HepG2 (cell line): Measurements from ENCODE around the gene MORN1. TPM values are rescaled to one million over a fixed set of nuclear protein-coding genes. Genes with fewer than 3 reads are reported as not detected.

ENCODE experiments used
- BATF2 ChIP-seq: sonication (generic); formaldehyde crosslinking; IDR thresholded peaks from 2 replicates; pipeline ENCODE4 v1.8.0; 2022; ENCODE audit warnings: mild to moderate bottlenecking, missing genetic modification reagents, moderate library complexity
- IRX3 ChIP-seq: sonication (generic); formaldehyde crosslinking; IDR thresholded peaks from 2 replicates; pipeline ENCODE4 v1.8.1; 2023; ENCODE audit warnings: mild to moderate bottlenecking, low read depth, missing genetic modification reagents, borderline replicate concordance
- MAX ChIP-seq: IDR thresholded peaks from 2 replicates; pipeline ENCODE4 v1.6.1; 2012; ENCODE audit warnings: inconsistent platforms
- MTF2 ChIP-seq: sonication (generic); formaldehyde crosslinking; IDR thresholded peaks from 2 replicates; pipeline ENCODE4 v1.5.0; 2020; ENCODE audit warnings: missing genetic modification reagents, borderline replicate concordance
- SNAPC4 ChIP-seq: sonication (generic); formaldehyde crosslinking; IDR thresholded peaks from 2 replicates; pipeline ENCODE4 v1.4.0; 2020; ENCODE audit warnings: mild to moderate bottlenecking, missing genetic modification reagents
- SOX13 ChIP-seq, 3 experiments: fragments of 450-650 bp in 1 of 3; sonication (generic) in 1 of 3; formaldehyde crosslinking in 1 of 3; IDR thresholded peaks in 2 of 3; conservative IDR thresholded peaks in 1 of 3; 2 replicates each; pipeline versions ENCODE4 v1.5.0 to v1.6.1; 2016 to 2020; ENCODE audit warnings: antibody characterized with exemption in 1 of 3, mild to moderate bottlenecking in 1 of 3, missing compliant biosample characterization in 1 of 3, missing genetic modification reagents in 1 of 3, moderate library complexity in 1 of 3
- SRSF1 ChIP-seq: fragments of 200-400 bp; formaldehyde crosslinking; optimal IDR thresholded peaks from 2 replicates; pipeline ENCODE3; 2017; ENCODE audit warnings: mild to moderate bottlenecking, low read depth, low read length, moderate library complexity
- TEAD2 ChIP-seq: sonication (generic); formaldehyde crosslinking; IDR thresholded peaks from 2 replicates; pipeline ENCODE4 v1.9.0; 2021; ENCODE audit warnings: missing genetic modification reagents
- ZNF12 ChIP-seq: sonication (generic); formaldehyde crosslinking; IDR thresholded peaks from 2 replicates; pipeline ENCODE4 v1.5.0; 2020; ENCODE audit warnings: missing genetic modification reagents
- ZNF224 ChIP-seq: sonication (generic); formaldehyde crosslinking; IDR thresholded peaks from 2 replicates; pipeline ENCODE4 v1.5.0; 2020; ENCODE audit warnings: mild to moderate bottlenecking, missing genetic modification reagents
- ZNF382 ChIP-seq: sonication (generic); formaldehyde crosslinking; IDR thresholded peaks from 2 replicates; pipeline ENCODE4 v1.5.0; 2020; ENCODE audit warnings: missing genetic modification reagents, mild to moderate bottlenecking, borderline replicate concordance
- ZNF784 ChIP-seq: sonication (generic); formaldehyde crosslinking; IDR thresholded peaks from 2 replicates; pipeline ENCODE4 v1.5.1; 2020; ENCODE audit warnings: missing genetic modification reagents, mild to moderate bottlenecking, borderline replicate concordance
- polyA plus RNA-seq, 8 experiments: library from polyadenylated mRNA; depleted of rRNA in 3 of 8; stranded (reverse) in 7 of 8; unstranded in 1 of 8; fragments of >200 nt; fragmentation: Illumina TruSeq in 4 of 8; extraction: Trizol in 4 of 8; gene quantifications; 2 replicates each; pipeline versions ENCODE4 v1.2.1 to v1.2.3, GENCODE V29; 2011 to 2016; ENCODE audit warnings: low read depth in 4 of 8, missing spikeins in 1 of 8, mixed read lengths in 1 of 8; ENCODE audit not compliant: insufficient read depth in 1 of 8
- total RNA-seq, 5 experiments: library from RNA; depleted of rRNA; stranded (reverse); fragments of >200 nt; fragmentation: Illumina TruSeq; extraction: Trizol; gene quantifications; 2 replicates each; pipeline ENCODE4 v1.2.3, GENCODE V29; 2016; ENCODE audit warnings: low read depth in 1 of 5
- TF ChIP-seq, protein P1 (sequence below): sonication (generic); formaldehyde crosslinking; IDR thresholded peaks from 2 replicates; pipeline ENCODE4 v1.4.0; 2020; ENCODE audit warnings: missing genetic modification reagents
- TF ChIP-seq, protein P2 (sequence below): sonication (generic); formaldehyde crosslinking; IDR thresholded peaks from 2 replicates; pipeline ENCODE4 v1.5.0; 2020; ENCODE audit warnings: mild to moderate bottlenecking, missing genetic modification reagents

The MORN1 gene
- total and polyA plus RNA-seq, 2 of the 13 experiments (the other 11 are each of a cell fraction or from before 2014, with no cell fraction given) = 3.1 to 6.5 TPM

GRCh38 chr1:2391041-2391930 is at the start of gene MORN1, which contains the start of gene RER1 (continued):
- TF ChIP-seq IRX3 (CRISPR knock-in tag) (0 out of 2 replicates have a peak, but pooled peaks have one; percentile 65), ZNF382 (CRISPR knock-in tag) (no peak), ZNF224 (0 out of 2 replicates have a peak, but pooled peaks have one; percentile 19), BATF2 (no peak), MTF2 (CRISPR knock-in tag) (no peak), SNAPC4 (CRISPR knock-in tag) (no peak), SRSF1 (no peak), ZNF12 (CRISPR knock-in tag) (no peak), SOX13 (IDR thresholded peaks at IDR 0.05) (no peak), SOX13 (CRISPR knock-in tag; conservative IDR thresholded peaks at IDR 0.05 in 1 of 2, IDR thresholded peaks at IDR 0.05 in 1 of 2) (peak in 1 of 2 experiments; percentile 6; a peak in 1 of 4 replicates), TEAD2 (CRISPR knock-in tag) (no peak), ZNF784 (CRISPR knock-in tag) (peak; percentile 66; the same call in 1 of the 2 replicates), MAX (peak; percentile 42; the same call in 1 of the 2 replicates)
- TF ChIP-seq, protein P1, sequence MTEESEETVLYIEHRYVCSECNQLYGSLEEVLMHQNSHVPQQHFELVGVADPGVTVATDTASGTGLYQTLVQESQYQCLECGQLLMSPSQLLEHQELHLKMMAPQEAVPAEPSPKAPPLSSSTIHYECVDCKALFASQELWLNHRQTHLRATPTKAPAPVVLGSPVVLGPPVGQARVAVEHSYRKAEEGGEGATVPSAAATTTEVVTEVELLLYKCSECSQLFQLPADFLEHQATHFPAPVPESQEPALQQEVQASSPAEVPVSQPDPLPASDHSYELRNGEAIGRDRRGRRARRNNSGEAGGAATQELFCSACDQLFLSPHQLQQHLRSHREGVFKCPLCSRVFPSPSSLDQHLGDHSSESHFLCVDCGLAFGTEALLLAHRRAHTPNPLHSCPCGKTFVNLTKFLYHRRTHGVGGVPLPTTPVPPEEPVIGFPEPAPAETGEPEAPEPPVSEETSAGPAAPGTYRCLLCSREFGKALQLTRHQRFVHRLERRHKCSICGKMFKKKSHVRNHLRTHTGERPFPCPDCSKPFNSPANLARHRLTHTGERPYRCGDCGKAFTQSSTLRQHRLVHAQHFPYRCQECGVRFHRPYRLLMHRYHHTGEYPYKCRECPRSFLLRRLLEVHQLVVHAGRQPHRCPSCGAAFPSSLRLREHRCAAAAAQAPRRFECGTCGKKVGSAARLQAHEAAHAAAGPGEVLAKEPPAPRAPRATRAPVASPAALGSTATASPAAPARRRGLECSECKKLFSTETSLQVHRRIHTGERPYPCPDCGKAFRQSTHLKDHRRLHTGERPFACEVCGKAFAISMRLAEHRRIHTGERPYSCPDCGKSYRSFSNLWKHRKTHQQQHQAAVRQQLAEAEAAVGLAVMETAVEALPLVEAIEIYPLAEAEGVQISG (CRISPR knock-in tag) = peak; percentile 91
- TF ChIP-seq, protein P2, sequence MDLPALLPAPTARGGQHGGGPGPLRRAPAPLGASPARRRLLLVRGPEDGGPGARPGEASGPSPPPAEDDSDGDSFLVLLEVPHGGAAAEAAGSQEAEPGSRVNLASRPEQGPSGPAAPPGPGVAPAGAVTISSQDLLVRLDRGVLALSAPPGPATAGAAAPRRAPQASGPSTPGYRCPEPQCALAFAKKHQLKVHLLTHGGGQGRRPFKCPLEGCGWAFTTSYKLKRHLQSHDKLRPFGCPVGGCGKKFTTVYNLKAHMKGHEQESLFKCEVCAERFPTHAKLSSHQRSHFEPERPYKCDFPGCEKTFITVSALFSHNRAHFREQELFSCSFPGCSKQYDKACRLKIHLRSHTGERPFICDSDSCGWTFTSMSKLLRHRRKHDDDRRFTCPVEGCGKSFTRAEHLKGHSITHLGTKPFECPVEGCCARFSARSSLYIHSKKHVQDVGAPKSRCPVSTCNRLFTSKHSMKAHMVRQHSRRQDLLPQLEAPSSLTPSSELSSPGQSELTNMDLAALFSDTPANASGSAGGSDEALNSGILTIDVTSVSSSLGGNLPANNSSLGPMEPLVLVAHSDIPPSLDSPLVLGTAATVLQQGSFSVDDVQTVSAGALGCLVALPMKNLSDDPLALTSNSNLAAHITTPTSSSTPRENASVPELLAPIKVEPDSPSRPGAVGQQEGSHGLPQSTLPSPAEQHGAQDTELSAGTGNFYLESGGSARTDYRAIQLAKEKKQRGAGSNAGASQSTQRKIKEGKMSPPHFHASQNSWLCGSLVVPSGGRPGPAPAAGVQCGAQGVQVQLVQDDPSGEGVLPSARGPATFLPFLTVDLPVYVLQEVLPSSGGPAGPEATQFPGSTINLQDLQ (CRISPR knock-in tag) = no peak
